NOMO-1 treated with DMSO at 0.1 percent for 48 hours (cell line): ENCODE data around the gene SLC27A5.
"Not testable (repeated sequence)": the region's sequence is repeated elsewhere in the genome, so short reads cannot be mapped to it uniquely, and the experiment has no call there.

Experiments used
- DNase-seq: peaks from one replicate; lab custom pipeline; 2025; ENCODE audit not compliant: unreplicated experiment; lab: John Stamatoyannopoulos, UW

The SLC27A5 gene

GRCh38 chr19:58550362-58551122, 38.8 kb upstream of the SLC27A5 start:
- no peak for DNase-seq

DNA sequence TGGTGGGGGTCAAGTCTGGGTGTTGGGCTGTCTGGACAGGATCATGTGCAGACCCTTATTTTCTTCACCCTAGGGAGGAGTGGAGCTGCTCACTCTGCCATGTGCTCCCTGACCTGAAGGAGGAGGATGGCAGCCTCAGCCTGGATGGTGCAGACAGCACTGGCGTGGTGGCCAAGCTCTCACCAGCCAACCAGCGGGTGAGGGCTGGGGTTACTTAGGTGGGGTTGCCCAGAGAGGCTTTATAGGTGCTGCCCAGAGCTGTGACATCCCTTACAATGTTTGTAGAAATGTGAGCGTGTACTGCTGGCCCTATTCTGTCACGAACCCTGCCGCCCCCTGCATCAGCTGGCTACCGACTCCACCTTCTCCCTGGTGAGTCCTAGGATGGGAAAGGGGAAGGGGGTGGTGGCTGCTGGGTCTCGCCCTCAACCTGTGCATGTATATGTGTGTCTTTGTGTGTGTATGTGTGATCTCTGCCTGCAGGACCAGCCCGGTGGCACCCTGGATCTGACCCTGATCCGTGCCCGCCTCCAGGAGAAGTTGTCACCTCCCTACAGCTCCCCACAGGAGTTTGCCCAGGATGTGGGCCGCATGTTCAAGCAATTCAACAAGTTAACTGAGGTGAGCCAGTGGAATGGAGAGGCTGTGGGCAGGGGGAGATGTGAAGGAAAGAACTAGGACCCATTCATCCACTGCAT, 38.0 kb upstream of the SLC27A5 start:
- DNase-seq = no peak

DNA sequence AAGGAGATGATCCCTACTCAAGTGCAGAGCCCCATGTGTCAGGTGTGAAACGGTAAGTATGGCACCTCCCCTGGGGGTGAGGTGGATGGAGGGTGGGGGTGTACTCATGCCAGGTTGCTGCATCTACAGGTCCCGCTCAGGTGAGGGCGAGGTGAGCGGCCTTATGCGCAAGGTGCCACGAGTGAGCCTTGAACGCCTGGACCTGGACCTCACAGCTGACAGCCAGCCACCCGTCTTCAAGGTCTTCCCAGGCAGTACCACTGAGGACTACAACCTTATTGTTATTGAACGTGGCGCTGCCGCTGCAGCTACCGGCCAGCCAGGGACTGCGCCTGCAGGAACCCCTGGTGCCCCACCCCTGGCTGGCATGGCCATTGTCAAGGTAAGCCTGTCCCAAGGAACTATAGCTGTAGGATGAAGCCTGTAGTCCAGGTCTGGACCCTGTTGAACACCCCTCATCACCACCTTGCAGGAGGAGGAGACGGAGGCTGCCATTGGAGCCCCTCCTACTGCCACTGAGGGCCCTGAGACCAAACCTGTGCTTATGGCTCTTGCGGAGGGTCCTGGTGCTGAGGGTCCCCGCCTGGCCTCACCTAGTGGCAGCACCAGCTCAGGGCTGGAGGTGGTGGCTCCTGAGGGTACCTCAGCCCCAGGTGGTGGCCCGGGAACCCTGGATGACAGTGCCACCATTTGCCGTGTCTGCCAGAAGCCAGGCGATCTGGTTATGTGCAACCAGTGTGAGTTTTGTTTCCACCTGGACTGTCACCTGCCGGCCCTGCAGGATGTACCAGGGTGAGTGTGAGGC, 37.3 kb upstream of the SLC27A5 start:
- DNase-seq = no peak

- no peak for DNase-seq
These were observed 35.8 kb upstream of the SLC27A5 start for GRCh38 chr19:58547323-58548312.

- DNase-seq = no peak
These were observed 34.3 kb upstream of the SLC27A5 start for GRCh38 chr19:58546019-58546530.

GRCh38 chr19:58545286-58546018, 33.7 kb upstream of the SLC27A5 start:
- DNase-seq = no peak

GRCh38 chr19:58544591-58545285, 32.9 kb upstream of the SLC27A5 start:
- DNase-seq = no peak

DNA sequence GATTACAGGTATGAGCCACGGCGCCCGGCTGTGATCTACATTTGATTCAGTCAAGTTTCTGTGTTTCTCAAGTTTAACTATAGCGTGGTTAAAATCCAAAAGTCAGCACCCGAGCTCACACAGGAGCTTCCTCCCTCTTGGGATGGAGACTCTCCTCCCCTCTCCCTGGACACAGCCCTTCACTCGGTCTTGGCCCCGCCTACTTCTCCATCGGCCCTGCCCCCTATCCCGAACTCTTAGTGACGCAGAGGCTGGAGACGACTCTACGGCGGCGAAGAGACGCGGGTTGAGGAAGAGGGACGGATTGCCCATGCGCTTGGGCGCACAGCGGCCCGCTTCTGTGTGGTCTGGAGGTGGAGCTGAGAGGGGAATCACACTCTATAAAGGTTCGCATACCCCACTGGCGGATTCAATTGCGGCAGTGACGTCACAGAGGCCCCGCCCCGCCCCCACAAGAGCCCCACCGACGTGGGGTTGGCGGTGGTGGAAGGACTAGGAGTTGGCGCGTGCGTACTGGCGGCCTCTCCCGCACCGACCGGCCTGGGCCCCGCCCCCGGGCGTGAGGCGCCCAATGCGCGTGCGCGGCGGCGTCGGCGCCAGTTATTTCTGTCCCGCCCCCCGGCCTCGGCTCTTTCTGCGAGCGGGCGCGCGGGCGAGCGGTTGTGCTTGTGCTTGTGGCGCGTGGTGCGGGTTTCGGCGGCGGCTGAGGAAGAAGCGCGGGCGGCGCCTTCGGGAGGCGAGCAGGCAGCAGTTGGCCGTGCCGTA, 32.2 kb upstream of the SLC27A5 start, which contains the start of gene TRIM28:
Gene TRIM28, plus strand, starts transcription at position 239 of the 765 bp plus-strand sequence. CDS start 694 bp downstream, outside the sequence.
- DNase-seq = no peak

DNA sequence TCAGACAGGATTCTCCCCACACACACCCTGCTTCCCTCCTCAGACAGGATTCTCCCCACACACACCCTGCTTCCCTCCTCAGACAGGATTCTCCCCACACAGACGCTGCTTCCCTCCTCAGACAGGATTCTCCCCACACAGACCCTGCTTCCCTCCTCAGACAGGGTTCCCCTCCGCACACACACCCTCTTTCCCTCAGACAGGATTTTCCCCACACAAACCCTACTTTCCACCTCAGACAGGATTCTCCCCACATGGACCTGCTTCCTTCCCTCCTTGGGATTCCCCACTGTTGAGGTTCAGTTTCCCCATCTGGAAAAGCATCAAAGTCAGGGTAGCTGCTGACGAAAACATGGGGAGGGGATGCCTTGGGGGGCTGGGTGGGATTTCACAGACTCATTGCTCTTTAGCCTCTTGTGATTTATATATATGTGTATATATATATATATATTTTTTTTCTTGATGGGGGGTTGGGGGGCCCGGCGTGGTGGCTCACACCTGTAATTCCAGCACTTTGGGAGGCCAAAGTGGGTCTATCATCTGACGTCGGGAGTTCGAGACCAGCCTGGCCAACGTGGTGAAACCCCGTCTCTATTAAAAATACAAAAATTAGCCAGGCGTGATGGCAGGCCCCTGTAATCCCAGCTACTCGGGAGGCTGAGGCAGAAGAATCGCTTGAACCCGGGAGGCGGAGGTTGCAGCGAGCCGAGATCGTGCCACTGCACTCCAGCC, 31.0 kb upstream of the SLC27A5 start:
- not testable (repeated sequence) for DNase-seq

DNA sequence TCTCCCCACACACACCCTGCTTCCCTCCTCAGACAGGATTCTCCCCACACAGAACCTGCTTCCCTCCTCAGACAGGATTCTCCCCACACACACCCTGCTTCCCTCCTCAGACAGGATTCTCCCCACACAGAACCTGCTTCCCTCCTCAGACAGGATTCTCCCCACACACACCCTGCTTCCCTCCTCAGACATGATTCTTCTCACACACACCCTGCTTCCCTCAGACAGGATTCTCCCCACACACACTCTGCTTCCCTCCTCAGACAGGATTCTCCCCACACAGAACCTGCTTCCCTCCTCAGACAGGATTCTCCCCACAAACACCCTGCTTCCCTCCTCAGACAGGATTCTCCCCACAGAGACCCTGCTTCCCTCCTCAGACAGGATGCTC, 27.4 kb upstream of the SLC27A5 start:
- DNase-seq = not testable (repeated sequence)

DNA sequence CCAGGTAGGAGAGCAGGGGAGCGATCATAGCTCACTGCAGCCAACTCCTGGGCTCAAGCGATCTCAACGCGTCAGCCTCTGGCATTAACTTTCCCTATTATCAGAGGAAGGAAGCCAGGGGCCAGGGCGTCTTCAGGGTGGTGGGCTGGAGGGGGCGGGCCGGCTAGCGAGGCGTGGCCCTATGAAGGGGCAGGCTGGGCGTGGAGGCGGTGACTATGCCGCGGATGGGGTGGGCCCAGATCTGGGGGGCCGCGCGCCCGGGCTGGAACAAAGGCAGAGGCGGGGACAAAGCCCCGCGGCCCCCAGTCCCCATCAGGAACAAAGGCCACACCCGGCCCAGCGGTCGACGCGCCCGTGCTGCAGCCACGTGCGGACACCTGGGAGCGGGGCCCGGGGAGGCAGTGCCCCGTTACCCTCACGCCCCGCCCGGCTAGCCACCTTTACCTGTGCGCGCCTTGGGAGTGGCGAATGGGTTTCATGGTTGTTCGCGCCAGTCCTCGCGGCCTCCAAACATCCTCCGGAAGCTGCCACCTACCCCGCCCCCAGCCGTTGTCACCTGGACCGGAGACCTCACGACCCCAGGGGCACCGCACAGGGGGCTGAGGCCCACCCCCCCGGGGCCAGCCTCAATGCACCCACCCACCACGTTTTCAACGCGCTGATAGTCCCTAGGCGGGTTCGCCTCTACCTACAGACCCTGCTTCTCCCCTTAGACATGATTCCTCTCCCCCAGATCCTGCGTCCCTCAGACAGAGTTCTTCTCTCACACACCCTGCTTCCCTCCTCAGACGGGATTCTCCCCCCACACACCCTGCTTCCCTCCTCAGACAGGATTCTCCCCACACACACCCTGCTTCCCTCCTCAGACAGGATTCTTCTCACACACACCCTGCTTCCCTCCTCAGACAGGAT, 26.7 kb upstream of the SLC27A5 start:
- DNase-seq = peak; percentile 39

- DNase-seq = no peak
These were observed 25.3 kb upstream of the SLC27A5 start for GRCh38 chr19:58536852-58537798.

DNA sequence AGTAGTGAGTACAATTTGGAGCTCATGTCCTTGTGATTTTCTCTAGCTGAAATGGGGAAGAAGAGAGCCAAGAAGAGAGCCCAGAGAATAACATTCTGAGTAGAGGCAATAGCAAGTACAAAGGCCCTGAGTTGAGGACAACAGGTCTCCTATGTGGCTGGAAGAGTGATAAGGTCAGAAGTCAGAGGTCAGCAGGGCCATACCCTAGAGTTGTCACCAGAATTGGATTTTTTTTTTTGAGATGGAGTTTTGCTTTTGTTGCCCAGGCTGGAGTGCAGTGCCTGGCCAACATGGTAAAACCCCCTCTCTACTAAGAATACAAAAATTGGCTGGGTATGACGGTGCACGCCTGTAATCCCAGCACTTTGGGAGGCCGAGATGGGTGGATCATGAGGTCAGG, 24.1 kb upstream of the SLC27A5 start:
- no peak for DNase-seq

- DNase-seq = no peak
These were observed 19.4 kb upstream of the SLC27A5 start for GRCh38 chr19:58531034-58531840.

DNA sequence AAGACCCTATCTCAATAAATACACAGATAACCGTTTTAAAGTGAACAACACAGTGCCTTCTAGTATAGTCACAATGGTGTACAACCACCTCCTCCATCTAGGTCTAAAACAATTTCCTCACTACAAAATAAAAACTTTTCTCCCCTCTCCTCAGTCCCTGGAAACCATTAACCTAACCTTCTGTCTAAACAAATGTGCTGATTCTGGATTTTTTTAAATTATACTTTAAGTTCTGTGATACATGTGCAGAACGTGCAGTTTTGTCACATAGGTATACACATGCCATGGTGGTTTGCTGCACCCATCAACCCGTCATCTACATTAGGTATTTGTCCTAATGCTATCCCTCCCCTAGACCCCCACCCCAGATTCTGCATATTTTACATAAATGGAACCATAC, 17.6 kb upstream of the SLC27A5 start:
- no peak for DNase-seq
